CD4-positive, alpha-beta memory T cell (primary cell): Measurements from ENCODE around the gene ELMO1. TPM values are rescaled to one million over a fixed set of nuclear protein-coding genes. Genes with fewer than 3 reads are reported as not detected.

Source experiments
- CTCF ChIA-PET: fragments of 350-600 bp; sonication (Branson Sonifier 250); formaldehyde crosslinking; loops from one replicate; lab custom pipeline; 2021; ENCODE audit warnings: inconsistent platforms; ENCODE audit not compliant: partially characterized antibody; lab: Charles Lee
- POLR2A ChIA-PET: fragments of 350-600 bp; sonication (Branson Sonifier 250); formaldehyde crosslinking; loops from one replicate; lab custom pipeline; 2021; ENCODE audit not compliant: partially characterized antibody; lab: Charles Lee
- DNase-seq, 5 donors: peaks; one replicate each; pipeline versions ENCODE4 v3.0.0 to v3.0.0-alpha.2; 2020 to 2022; ENCODE audit warnings: mixed read lengths in 1 of 5
- H3K27ac ChIP-seq: one replicate; pipeline ENCODE4 v1.7.0; 2013; ENCODE audit warnings: low read depth, low read length
- H3K27me3 ChIP-seq: 2 replicates; pipeline ENCODE4 v1.7.0; 2013; ENCODE audit warnings: mild to moderate bottlenecking, low read length, moderate library complexity; ENCODE audit not compliant: insufficient read depth
- H3K36me3 ChIP-seq: 2 replicates; pipeline ENCODE4 v1.7.0; 2013; ENCODE audit warnings: mild to moderate bottlenecking, low read length, moderate library complexity; ENCODE audit not compliant: insufficient read depth
- H3K4me1 ChIP-seq: 2 replicates; pipeline ENCODE4 v1.7.0; 2013; ENCODE audit warnings: mild to moderate bottlenecking, low read length, moderate library complexity; ENCODE audit not compliant: insufficient read depth
- H3K4me3 ChIP-seq, 2 donors: one replicate each; pipeline ENCODE4 v1.7.0; 2013; ENCODE audit warnings: low read length in 2 of 2, mild to moderate bottlenecking in 1 of 2
- H3K9me3 ChIP-seq, 2 donors: one replicate each; pipeline ENCODE4 v1.7.0; 2013; ENCODE audit warnings: low read length in 2 of 2, control low read depth in 1 of 2; ENCODE audit not compliant: control insufficient read depth in 1 of 2
- H3K27ac Mint-ChIP-seq, 7 donors: one replicate each; pipeline ENCODE4 v1.8.0; 2020 to 2021; ENCODE audit warnings: mixed read lengths in 7 of 7, mild to moderate bottlenecking in 6 of 7, inconsistent platforms in 3 of 7, moderate library complexity in 3 of 7
- H3K27me3 Mint-ChIP-seq, 2 donors: one replicate each; pipeline ENCODE4 v1.8.0; 2020 to 2021; ENCODE audit warnings: mixed read lengths in 2 of 2
- H3K36me3 Mint-ChIP-seq, 2 donors: one replicate each; pipeline ENCODE4 v1.8.0; 2020 to 2021; ENCODE audit warnings: mixed read lengths in 2 of 2, inconsistent platforms in 1 of 2, mild to moderate bottlenecking in 1 of 2
- H3K4me1 Mint-ChIP-seq, 4 donors: one replicate each; pipeline ENCODE4 v1.8.0; 2020 to 2021; ENCODE audit warnings: mixed read lengths in 4 of 4, mild to moderate bottlenecking in 1 of 4
- H3K4me3 Mint-ChIP-seq, 8 donors: one replicate each; pipeline ENCODE4 v1.8.0; 2020 to 2021; ENCODE audit warnings: mixed read lengths in 8 of 8, mild to moderate bottlenecking in 7 of 8, moderate library complexity in 6 of 8, inconsistent platforms in 3 of 8
- H3K9me3 Mint-ChIP-seq, 8 donors: one replicate each; pipeline ENCODE4 v1.8.0; 2020 to 2021; ENCODE audit warnings: mixed read lengths in 8 of 8, mild to moderate bottlenecking in 5 of 8, inconsistent platforms in 3 of 8, moderate library complexity in 1 of 8
- intact Hi-C: fragments of 100-400 bp; cut with micrococcal nuclease; formaldehyde crosslinking; loops from one replicate; pipeline ENCODE4 v1.15.1; 2023
- polyA plus RNA-seq, 2 donors: library from polyadenylated mRNA; unstranded; fragments of 300-500 nt; fragmentation: Illumina TruSeq; gene quantifications; one replicate each; pipeline ENCODE4 v1.2.3, GENCODE V29; 2021
- total RNA-seq, 2 experiments: library from RNA; stranded (reverse); gene quantifications; one replicate each; pipeline ENCODE4 v1.2.3, GENCODE V29; 2021

ELMO1 gene
- total and polyA plus RNA-seq, 4 experiments from 2014 or later: 45.1 to 131 (median 111) TPM

GRCh38 chr7:36820527-36821170, 628.0 kb downstream of the ELMO1 start:
- no peaks in the 10 kb centered on the region for H3K4me1 Mint-ChIP-seq
- H3K4me3 ChIP-seq: no peak overlapping the region
- H3K27me3 ChIP-seq: no peaks in the 10 kb centered on the region
- no peak overlapping the region for H3K27ac ChIP-seq
- H3K4me1 ChIP-seq: no peaks in the 10 kb centered on the region
- ChIA-PET POLR2A (no interaction called here), CTCF (no interaction called here)
- no peaks in the 10 kb centered on the region for H3K36me3 ChIP-seq
- intact Hi-C loops: no loop called here
- no peaks in the 10 kb centered on the region for H3K27me3 Mint-ChIP-seq
- peak overlapping the region in 1 of 7 donors; percentile 34 for H3K27ac Mint-ChIP-seq
- no peak for DNase-seq
- H3K4me3 Mint-ChIP-seq: no peak overlapping the region
- H3K9me3 ChIP-seq: no peaks in the 10 kb centered on the region
- peaks cover 0 to 6% of the 10 kb centered on the region in 2 donors for H3K36me3 Mint-ChIP-seq
- no peaks in the 10 kb centered on the region for H3K9me3 Mint-ChIP-seq

- ChIA-PET CTCF (no interaction called here), POLR2A (no interaction called here)
- Histone ChIP-seq H3K9me3 (no peaks in the 10 kb centered on the region), H3K27ac (no peak overlapping the region), H3K36me3 (no peaks in the 10 kb centered on the region), H3K4me3 (no peak overlapping the region), H3K4me1 (no peaks in the 10 kb centered on the region), H3K27me3 (no peaks in the 10 kb centered on the region)
- Mint-ChIP-seq H3K9me3 (no peaks in the 10 kb centered on the region), H3K36me3 (peaks cover 0 to 6% of the 10 kb centered on the region in 2 donors), H3K27ac (no peak overlapping the region), H3K4me1 (no peaks in the 10 kb centered on the region), H3K4me3 (no peak overlapping the region), H3K27me3 (no peaks in the 10 kb centered on the region)
- DNase-seq: no peak
- intact Hi-C loops: no loop called here
These were observed 629.0 kb downstream of the ELMO1 start for GRCh38 chr7:36819639-36820038.

- peaks cover 0 to 1% of the 10 kb centered on the region in 2 donors for H3K27me3 Mint-ChIP-seq
These were observed 634.4 kb downstream of the ELMO1 start for GRCh38 chr7:36814311-36814710.

GRCh38 chr7:36811807-36812206, 636.9 kb downstream of the ELMO1 start:
- intact Hi-C loops: no loop called here
- Mint-ChIP-seq H3K4me1 (peaks cover 0 to 4% (median under 1%) of the 10 kb centered on the region in 4 donors), H3K27me3 (peaks cover 1 to 11% of the 10 kb centered on the region in 2 donors), H3K9me3 (peaks cover 0 to 2% (median 0%) of the 10 kb centered on the region in 8 donors), H3K27ac (no peak overlapping the region), H3K4me3 (no peak overlapping the region), H3K36me3 (peaks cover 0 to 5% of the 10 kb centered on the region in 2 donors)
- Histone ChIP-seq H3K4me3 (no peak overlapping the region), H3K27me3 (no peaks in the 10 kb centered on the region), H3K36me3 (no peaks in the 10 kb centered on the region), H3K4me1 (no peaks in the 10 kb centered on the region), H3K9me3 (no peaks in the 10 kb centered on the region), H3K27ac (no peak overlapping the region)
- DNase-seq: no peak
- ChIA-PET POLR2A (no interaction called here), CTCF (no interaction called here)

More at GRCh38 chr7:36814311-36814710, 634.4 kb downstream of the ELMO1 start:
- H3K9me3 ChIP-seq: no peaks in the 10 kb centered on the region
- no peak overlapping the region for H3K4me3 ChIP-seq
- Mint-ChIP-seq H3K4me3 (no peak overlapping the region), H3K9me3 (peaks cover 0 to under 1% (median 0%) of the 10 kb centered on the region in 8 donors), H3K4me1 (peaks cover 0 to 2% (median under 1%) of the 10 kb centered on the region in 4 donors), H3K36me3 (peaks cover 0 to 6% of the 10 kb centered on the region in 2 donors), H3K27ac (no peak overlapping the region)
- DNase-seq: no peak
- ChIA-PET POLR2A (no interaction called here), CTCF (no interaction called here)
- no peaks in the 10 kb centered on the region for H3K36me3 ChIP-seq
- no peak overlapping the region for H3K27ac ChIP-seq
- intact Hi-C loops: no loop called here
- no peaks in the 10 kb centered on the region for H3K27me3 ChIP-seq
- no peaks in the 10 kb centered on the region for H3K4me1 ChIP-seq

- H3K27ac Mint-ChIP-seq: no peak overlapping the region
- POLR2A ChIA-PET: no interaction called here
These were observed 638.2 kb downstream of the ELMO1 start for GRCh38 chr7:36810489-36810888.

GRCh38 chr7:36810032-36810431, 638.6 kb downstream of the ELMO1 start:
- H3K4me3 ChIP-seq: no peak overlapping the region
- intact Hi-C loops: no loop called here
- no peaks in the 10 kb centered on the region for H3K36me3 ChIP-seq
- Mint-ChIP-seq H3K4me3 (no peak overlapping the region), H3K27me3 (peaks cover 2 to 11% of the 10 kb centered on the region in 2 donors), H3K27ac (no peak overlapping the region), H3K9me3 (peaks cover 0 to 2% (median 0%) of the 10 kb centered on the region in 8 donors), H3K36me3 (peaks cover 0 to 10% of the 10 kb centered on the region in 2 donors), H3K4me1 (peaks cover 0 to 4% (median under 1%) of the 10 kb centered on the region in 4 donors)
- H3K27me3 ChIP-seq: no peaks in the 10 kb centered on the region
- POLR2A ChIA-PET: interaction anchor here (1.0 kb wide), 1 partner anchor 15 kb away, joined by 4 read pairs; no protein-coding TSS in a partner anchor
- no peaks in the 10 kb centered on the region for H3K4me1 ChIP-seq
- CTCF ChIA-PET: interaction anchor here (1.1 kb wide), 2 partner anchors 8 to 33 kb away, joined by 3 read pairs; no protein-coding TSS in a partner anchor
- H3K27ac ChIP-seq: no peak overlapping the region
- H3K9me3 ChIP-seq: no peaks in the 10 kb centered on the region
- no peak for DNase-seq

More at GRCh38 chr7:36810489-36810888, 638.2 kb downstream of the ELMO1 start:
- H3K4me3 ChIP-seq: no peak overlapping the region
- H3K36me3 ChIP-seq: no peaks in the 10 kb centered on the region
- H3K27ac ChIP-seq: no peak overlapping the region
- H3K4me1 Mint-ChIP-seq: peaks cover 0 to 4% (median under 1%) of the 10 kb centered on the region in 4 donors
- DNase-seq: no peak
- H3K36me3 Mint-ChIP-seq: peaks cover 0 to 10% of the 10 kb centered on the region in 2 donors
- H3K9me3 Mint-ChIP-seq: peaks cover 0 to 2% (median 0%) of the 10 kb centered on the region in 8 donors
- H3K27me3 Mint-ChIP-seq: peaks cover 1 to 11% of the 10 kb centered on the region in 2 donors
- H3K27me3 ChIP-seq: no peaks in the 10 kb centered on the region
- H3K9me3 ChIP-seq: no peaks in the 10 kb centered on the region
- intact Hi-C loops: no loop called here
- H3K4me1 ChIP-seq: no peaks in the 10 kb centered on the region
- no peak overlapping the region for H3K4me3 Mint-ChIP-seq
- CTCF ChIA-PET: interaction anchor here (1.1 kb wide), 2 partner anchors 9 to 34 kb away, joined by 3 read pairs; no protein-coding TSS in a partner anchor

GRCh38 chr7:36809510-36809909, 639.2 kb downstream of the ELMO1 start:
- H3K27ac Mint-ChIP-seq: peak overlapping the region in 1 of 7 donors; percentile 34
- POLR2A ChIA-PET: interaction anchor here (1.0 to 1.1 kb wide), 2 partner anchors 15 to 24 kb away, joined by 3 to 4 read pairs; no protein-coding TSS in a partner anchor
- no peaks in the 10 kb centered on the region for H3K36me3 ChIP-seq
- H3K27me3 Mint-ChIP-seq: peaks cover 2 to 11% of the 10 kb centered on the region in 2 donors
- DNase-seq: no peak
- H3K4me3 ChIP-seq: no peak overlapping the region
- peaks cover 0 to 4% (median under 1%) of the 10 kb centered on the region in 4 donors for H3K4me1 Mint-ChIP-seq
- H3K9me3 Mint-ChIP-seq: peaks cover 0 to 2% (median 0%) of the 10 kb centered on the region in 8 donors
- no peak overlapping the region for H3K27ac ChIP-seq
- intact Hi-C loops: no loop called here
- no peaks in the 10 kb centered on the region for H3K4me1 ChIP-seq
- H3K4me3 Mint-ChIP-seq: no peak overlapping the region
- CTCF ChIA-PET: no interaction called here
- peaks cover 0 to 10% of the 10 kb centered on the region in 2 donors for H3K36me3 Mint-ChIP-seq
- H3K9me3 ChIP-seq: no peaks in the 10 kb centered on the region
- H3K27me3 ChIP-seq: no peaks in the 10 kb centered on the region
